Measurements from ENCODE around the gene PRRX2. TPM values are rescaled to one million over a fixed set of nuclear protein-coding genes. Genes with fewer than 3 reads are reported as not detected.

Gene PRRX2
- total and polyA plus RNA-seq, 2 experiments from 2014 or later: 5.8 to 8.3 TPM

DNA sequence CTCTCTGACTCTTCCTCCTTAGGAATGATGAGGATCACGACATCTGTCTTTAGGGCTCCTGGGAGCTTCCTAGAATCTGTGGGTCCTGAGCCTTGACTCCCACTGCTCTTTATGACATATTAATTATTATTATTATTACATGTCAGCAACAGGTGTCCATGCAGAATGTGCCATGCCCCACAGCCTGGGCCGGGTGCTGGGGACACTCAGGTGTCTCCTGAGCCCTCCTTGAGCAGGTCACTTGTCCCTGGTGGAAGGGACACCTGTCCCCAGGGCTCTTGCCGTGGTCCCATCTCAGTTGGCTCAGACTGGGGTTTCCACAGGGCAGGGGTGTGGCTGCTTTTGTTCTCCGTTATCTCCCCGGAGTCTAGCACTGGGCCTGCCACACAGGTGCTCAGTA lies 53.2 kb downstream of the PRRX2 start:
- Histone ChIP-seq H3F3A (replicated peaks; ENCODE audit: low read depth) (no peaks in the 10 kb centered on the region), H3K79me2 (replicated peaks; ENCODE audit: insufficient read depth) (no peaks in the 10 kb centered on the region), H3K4me2 (no peak overlapping the region), H3K27me3 (ENCODE audit: insufficient read depth) (no peaks in the 10 kb centered on the region), H3K4me1 (ENCODE audit: insufficient read depth) (no peaks in the 10 kb centered on the region), H3K4me3 (no peak overlapping the region), H3K36me3 (ENCODE audit: insufficient read depth) (no peaks in the 10 kb centered on the region), H3K27ac (ENCODE audit: low read depth) (no peak overlapping the region), H4K20me1 (replicated peaks; ENCODE audit: insufficient read depth) (no peaks in the 10 kb centered on the region), H3K9me2 (ENCODE audit: insufficient read depth) (no peaks in the 10 kb centered on the region), H2AFZ (no peak overlapping the region)
- TF ChIP-seq EZH2 (IDR thresholded peaks at IDR 0.05; ENCODE audit: low read depth, unreplicated experiment) (no peak), POLR2AphosphoS5 (IDR thresholded peaks at IDR 0.05; ENCODE audit: low read depth) (no peak), ZNF114 (CRISPR knock-in tag; IDR thresholded peaks at IDR 0.05) (no peak), JUNB (IDR thresholded peaks at IDR 0.05; ENCODE audit: unreplicated experiment) (no peak), NANOG (IDR thresholded peaks at IDR 0.05; ENCODE audit: borderline replicate concordance) (no peak), EZH2phosphoT487 (IDR thresholded peaks at IDR 0.05; ENCODE audit: unreplicated experiment) (no peak), ZNF331 (CRISPR knock-in tag; IDR thresholded peaks at IDR 0.05; ENCODE audit: low read depth) (no peak), CREB1 (CRISPR knock-in tag; IDR thresholded peaks at IDR 0.05; ENCODE audit: low read depth) (no peak), STAT1 (IDR thresholded peaks at IDR 0.05; ENCODE audit: unreplicated experiment) (no peak)
- TF ChIP-seq, protein P1, sequence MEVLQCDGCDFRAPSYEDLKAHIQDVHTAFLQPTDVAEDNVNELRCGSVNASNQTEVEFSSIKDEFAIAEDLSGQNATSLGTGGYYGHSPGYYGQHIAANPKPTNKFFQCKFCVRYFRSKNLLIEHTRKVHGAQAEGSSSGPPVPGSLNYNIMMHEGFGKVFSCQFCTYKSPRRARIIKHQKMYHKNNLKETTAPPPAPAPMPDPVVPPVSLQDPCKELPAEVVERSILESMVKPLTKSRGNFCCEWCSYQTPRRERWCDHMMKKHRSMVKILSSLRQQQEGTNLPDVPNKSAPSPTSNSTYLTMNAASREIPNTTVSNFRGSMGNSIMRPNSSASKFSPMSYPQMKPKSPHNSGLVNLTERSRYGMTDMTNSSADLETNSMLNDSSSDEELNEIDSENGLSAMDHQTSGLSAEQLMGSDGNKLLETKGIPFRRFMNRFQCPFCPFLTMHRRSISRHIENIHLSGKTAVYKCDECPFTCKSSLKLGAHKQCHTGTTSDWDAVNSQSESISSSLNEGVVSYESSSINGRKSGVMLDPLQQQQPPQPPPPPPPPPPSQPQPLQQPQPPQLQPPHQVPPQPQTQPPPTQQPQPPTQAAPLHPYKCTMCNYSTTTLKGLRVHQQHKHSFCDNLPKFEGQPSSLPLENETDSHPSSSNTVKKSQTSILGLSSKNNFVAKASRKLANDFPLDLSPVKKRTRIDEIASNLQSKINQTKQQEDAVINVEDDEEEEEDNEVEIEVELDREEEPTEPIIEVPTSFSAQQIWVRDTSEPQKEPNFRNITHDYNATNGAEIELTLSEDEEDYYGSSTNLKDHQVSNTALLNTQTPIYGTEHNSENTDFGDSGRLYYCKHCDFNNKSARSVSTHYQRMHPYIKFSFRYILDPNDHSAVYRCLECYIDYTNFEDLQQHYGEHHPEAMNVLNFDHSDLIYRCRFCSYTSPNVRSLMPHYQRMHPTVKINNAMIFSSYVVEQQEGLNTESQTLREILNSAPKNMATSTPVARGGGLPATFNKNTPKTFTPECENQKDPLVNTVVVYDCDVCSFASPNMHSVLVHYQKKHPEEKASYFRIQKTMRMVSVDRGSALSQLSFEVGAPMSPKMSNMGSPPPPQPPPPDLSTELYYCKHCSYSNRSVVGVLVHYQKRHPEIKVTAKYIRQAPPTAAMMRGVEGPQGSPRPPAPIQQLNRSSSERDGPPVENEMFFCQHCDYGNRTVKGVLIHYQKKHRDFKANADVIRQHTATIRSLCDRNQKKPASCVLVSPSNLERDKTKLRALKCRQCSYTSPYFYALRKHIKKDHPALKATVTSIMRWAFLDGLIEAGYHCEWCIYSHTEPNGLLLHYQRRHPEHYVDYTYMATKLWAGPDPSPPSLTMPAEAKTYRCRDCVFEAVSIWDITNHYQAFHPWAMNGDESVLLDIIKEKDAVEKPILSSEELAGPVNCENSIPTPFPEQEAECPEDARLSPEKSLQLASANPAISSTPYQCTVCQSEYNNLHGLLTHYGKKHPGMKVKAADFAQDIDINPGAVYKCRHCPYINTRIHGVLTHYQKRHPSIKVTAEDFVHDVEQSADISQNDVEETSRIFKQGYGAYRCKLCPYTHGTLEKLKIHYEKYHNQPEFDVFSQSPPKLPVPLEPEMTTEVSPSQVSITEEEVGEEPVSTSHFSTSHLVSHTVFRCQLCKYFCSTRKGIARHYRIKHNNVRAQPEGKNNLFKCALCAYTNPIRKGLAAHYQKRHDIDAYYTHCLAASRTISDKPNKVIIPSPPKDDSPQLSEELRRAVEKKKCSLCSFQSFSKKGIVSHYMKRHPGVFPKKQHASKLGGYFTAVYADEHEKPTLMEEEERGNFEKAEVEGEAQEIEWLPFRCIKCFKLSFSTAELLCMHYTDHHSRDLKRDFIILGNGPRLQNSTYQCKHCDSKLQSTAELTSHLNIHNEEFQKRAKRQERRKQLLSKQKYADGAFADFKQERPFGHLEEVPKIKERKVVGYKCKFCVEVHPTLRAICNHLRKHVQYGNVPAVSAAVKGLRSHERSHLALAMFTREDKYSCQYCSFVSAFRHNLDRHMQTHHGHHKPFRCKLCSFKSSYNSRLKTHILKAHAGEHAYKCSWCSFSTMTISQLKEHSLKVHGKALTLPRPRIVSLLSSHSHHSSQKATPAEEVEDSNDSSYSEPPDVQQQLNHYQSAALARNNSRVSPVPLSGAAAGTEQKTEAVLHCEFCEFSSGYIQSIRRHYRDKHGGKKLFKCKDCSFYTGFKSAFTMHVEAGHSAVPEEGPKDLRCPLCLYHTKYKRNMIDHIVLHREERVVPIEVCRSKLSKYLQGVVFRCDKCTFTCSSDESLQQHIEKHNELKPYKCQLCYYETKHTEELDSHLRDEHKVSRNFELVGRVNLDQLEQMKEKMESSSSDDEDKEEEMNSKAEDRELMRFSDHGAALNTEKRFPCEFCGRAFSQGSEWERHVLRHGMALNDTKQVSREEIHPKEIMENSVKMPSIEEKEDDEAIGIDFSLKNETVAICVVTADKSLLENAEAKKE (CRISPR knock-in tag; IDR thresholded peaks at IDR 0.05): no peak
- TF ChIP-seq, protein P2, sequence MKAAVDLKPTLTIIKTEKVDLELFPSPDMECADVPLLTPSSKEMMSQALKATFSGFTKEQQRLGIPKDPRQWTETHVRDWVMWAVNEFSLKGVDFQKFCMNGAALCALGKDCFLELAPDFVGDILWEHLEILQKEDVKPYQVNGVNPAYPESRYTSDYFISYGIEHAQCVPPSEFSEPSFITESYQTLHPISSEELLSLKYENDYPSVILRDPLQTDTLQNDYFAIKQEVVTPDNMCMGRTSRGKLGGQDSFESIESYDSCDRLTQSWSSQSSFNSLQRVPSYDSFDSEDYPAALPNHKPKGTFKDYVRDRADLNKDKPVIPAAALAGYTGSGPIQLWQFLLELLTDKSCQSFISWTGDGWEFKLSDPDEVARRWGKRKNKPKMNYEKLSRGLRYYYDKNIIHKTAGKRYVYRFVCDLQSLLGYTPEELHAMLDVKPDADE (IDR thresholded peaks at IDR 0.05): no peak
- TF ChIP-seq, protein P3, sequence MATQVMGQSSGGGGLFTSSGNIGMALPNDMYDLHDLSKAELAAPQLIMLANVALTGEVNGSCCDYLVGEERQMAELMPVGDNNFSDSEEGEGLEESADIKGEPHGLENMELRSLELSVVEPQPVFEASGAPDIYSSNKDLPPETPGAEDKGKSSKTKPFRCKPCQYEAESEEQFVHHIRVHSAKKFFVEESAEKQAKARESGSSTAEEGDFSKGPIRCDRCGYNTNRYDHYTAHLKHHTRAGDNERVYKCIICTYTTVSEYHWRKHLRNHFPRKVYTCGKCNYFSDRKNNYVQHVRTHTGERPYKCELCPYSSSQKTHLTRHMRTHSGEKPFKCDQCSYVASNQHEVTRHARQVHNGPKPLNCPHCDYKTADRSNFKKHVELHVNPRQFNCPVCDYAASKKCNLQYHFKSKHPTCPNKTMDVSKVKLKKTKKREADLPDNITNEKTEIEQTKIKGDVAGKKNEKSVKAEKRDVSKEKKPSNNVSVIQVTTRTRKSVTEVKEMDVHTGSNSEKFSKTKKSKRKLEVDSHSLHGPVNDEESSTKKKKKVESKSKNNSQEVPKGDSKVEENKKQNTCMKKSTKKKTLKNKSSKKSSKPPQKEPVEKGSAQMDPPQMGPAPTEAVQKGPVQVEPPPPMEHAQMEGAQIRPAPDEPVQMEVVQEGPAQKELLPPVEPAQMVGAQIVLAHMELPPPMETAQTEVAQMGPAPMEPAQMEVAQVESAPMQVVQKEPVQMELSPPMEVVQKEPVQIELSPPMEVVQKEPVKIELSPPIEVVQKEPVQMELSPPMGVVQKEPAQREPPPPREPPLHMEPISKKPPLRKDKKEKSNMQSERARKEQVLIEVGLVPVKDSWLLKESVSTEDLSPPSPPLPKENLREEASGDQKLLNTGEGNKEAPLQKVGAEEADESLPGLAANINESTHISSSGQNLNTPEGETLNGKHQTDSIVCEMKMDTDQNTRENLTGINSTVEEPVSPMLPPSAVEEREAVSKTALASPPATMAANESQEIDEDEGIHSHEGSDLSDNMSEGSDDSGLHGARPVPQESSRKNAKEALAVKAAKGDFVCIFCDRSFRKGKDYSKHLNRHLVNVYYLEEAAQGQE (IDR thresholded peaks at IDR 0.05; ENCODE audit: unreplicated experiment): no peak
- TF ChIP-seq, protein P4, sequence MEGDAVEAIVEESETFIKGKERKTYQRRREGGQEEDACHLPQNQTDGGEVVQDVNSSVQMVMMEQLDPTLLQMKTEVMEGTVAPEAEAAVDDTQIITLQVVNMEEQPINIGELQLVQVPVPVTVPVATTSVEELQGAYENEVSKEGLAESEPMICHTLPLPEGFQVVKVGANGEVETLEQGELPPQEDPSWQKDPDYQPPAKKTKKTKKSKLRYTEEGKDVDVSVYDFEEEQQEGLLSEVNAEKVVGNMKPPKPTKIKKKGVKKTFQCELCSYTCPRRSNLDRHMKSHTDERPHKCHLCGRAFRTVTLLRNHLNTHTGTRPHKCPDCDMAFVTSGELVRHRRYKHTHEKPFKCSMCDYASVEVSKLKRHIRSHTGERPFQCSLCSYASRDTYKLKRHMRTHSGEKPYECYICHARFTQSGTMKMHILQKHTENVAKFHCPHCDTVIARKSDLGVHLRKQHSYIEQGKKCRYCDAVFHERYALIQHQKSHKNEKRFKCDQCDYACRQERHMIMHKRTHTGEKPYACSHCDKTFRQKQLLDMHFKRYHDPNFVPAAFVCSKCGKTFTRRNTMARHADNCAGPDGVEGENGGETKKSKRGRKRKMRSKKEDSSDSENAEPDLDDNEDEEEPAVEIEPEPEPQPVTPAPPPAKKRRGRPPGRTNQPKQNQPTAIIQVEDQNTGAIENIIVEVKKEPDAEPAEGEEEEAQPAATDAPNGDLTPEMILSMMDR (conservative IDR thresholded peaks at IDR 0.05; ENCODE audit: low read depth in 2 of 2): no peak
- Mint-ChIP-seq H3K36me3 (ENCODE audit: low read depth) (no peaks in the 10 kb centered on the region), H3K27ac (no peak overlapping the region), H3K27me3 (ENCODE audit: insufficient read depth, low read depth, poor library complexity) (peaks cover 11% of the 10 kb centered on the region), H3K9me3 (no peaks in the 10 kb centered on the region; the same call in 2 of the 3 replicates), H3K4me1 (peaks cover 3% of the 10 kb centered on the region; the same call in 1 of the 3 replicates), H3K4me3 (no peak overlapping the region)
- ATAC-seq (no peak), DNase-seq (ENCODE audit: low spot score) (no peak)

Measured in GM23338 (cell line).